NB4 (cell line): Measurements from ENCODE around the gene AP1S3.

ENCODE experiments used
- DNase-seq: peaks from one replicate; pipeline ENCODE4 v3.0.0; 2010; ENCODE audit warnings: low read depth
- H3K4me3 ChIP-seq: one replicate; pipeline ENCODE4 v1.5.1; 2011; ENCODE audit warnings: mild to moderate bottlenecking, low read depth, low read length, moderate library complexity
- MAX ChIP-seq: IDR thresholded peaks from 2 replicates; pipeline ENCODE4 v1.6.1; 2011; ENCODE audit warnings: low read depth, low read length
- MYC ChIP-seq: IDR thresholded peaks from 2 replicates; pipeline ENCODE4 v1.6.1; 2011; ENCODE audit warnings: low read depth, low read length
- POLR2A ChIP-seq: IDR thresholded peaks from 2 replicates; pipeline ENCODE4 v1.6.1; 2011; ENCODE audit warnings: mild to moderate bottlenecking; ENCODE audit not compliant: insufficient read length; ENCODE audit errors: extremely low read depth
- TF ChIP-seq, protein P1 (sequence below): IDR thresholded peaks from one replicate; pipeline ENCODE4 v1.5.1; 2012; ENCODE audit warnings: low read depth, low read length

AP1S3 gene

GRCh38 chr2:223746611-223747010 is 90.8 kb downstream of the AP1S3 start:
- no peak for DNase-seq
- no peak for TF ChIP-seq MYC
- no peak for TF ChIP-seq MAX
- TF ChIP-seq POLR2A, result no peak
- TF ChIP-seq, protein P1, sequence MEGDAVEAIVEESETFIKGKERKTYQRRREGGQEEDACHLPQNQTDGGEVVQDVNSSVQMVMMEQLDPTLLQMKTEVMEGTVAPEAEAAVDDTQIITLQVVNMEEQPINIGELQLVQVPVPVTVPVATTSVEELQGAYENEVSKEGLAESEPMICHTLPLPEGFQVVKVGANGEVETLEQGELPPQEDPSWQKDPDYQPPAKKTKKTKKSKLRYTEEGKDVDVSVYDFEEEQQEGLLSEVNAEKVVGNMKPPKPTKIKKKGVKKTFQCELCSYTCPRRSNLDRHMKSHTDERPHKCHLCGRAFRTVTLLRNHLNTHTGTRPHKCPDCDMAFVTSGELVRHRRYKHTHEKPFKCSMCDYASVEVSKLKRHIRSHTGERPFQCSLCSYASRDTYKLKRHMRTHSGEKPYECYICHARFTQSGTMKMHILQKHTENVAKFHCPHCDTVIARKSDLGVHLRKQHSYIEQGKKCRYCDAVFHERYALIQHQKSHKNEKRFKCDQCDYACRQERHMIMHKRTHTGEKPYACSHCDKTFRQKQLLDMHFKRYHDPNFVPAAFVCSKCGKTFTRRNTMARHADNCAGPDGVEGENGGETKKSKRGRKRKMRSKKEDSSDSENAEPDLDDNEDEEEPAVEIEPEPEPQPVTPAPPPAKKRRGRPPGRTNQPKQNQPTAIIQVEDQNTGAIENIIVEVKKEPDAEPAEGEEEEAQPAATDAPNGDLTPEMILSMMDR, result no peak
- no peak overlapping the region for H3K4me3 ChIP-seq

- TF ChIP-seq MAX, result no peak
- TF ChIP-seq, protein P1, result no peak
- TF ChIP-seq MYC, result no peak
- TF ChIP-seq POLR2A, result no peak
- H3K4me3 ChIP-seq, result no peak overlapping the region
- DNase-seq, result no peak
Observed at GRCh38 chr2:223744580-223744979, 92.8 kb downstream of the AP1S3 start.

DNA sequence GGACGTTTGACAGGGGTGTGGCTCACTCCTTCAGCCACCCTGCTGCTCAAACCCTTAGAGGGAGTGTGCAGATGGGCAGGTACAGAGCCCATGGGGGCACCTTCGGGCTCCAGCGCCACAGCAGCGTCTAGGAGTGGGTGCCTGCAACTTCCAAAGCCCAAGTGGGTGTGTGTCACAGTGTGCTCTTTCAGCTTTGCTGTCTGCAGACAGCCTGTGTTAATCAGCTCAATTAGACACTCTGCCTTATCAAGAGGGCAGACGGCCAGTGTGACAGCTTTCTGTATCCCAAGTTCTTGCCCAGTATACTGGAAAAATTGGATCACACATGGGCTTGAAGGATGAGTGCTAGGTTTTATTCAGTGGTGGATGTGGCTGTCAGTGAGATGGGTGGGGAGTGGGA is 96.7 kb downstream of the AP1S3 start:
- H3K4me3 ChIP-seq, result no peak overlapping the region
- no peak for TF ChIP-seq MAX
- no peak for TF ChIP-seq MYC
- TF ChIP-seq, protein P1, result no peak
- no peak for TF ChIP-seq POLR2A
- no peak for DNase-seq

DNA sequence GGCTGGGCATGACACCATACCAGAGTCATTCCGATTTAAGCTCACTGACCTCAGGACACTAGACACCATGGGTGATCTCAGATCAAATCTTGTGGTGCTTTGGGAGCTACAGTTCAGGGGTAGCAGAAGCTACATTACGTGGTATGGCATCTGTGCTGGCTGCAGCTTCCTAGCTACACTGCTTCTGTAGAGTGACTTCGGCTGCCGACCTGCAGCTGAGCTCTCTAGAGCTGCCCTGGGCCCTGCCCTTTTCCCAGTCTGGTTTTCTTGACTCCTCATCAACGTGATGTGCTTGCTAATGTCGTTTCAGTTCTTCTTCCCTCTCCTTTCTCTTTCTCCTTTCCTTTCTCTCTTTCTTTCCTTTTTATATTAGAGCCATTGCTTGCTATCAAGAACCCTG is 100.2 kb downstream of the AP1S3 start:
- H3K4me3 ChIP-seq, result no peak overlapping the region
- TF ChIP-seq, protein P1, result no peak
- TF ChIP-seq MYC, result no peak
- no peak for TF ChIP-seq MAX
- no peak for TF ChIP-seq POLR2A
- DNase-seq, result no peak

DNA sequence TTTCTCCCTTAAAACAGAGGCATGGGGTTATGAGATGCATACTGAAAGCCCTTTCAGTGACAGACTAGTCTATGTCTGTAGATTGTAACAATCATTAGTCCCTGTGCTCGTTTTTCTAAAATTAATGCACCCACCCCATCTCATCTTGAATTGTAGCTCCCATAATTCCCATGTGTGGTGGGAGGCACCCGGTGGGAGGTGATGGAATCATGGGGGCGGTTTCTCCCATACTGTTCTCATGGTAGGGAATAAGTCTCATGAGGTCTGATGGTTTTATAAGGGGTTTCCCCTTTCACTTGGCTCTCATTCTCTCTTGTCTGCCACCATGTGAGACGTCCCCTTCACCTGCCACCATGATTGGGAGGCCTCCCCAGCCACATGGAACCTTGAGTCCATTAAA is 100.9 kb downstream of the AP1S3 start:
- DNase-seq, result no peak
- TF ChIP-seq POLR2A, result no peak
- TF ChIP-seq, protein P1, result no peak
- TF ChIP-seq MYC, result no peak
- TF ChIP-seq MAX, result no peak
- no peak overlapping the region for H3K4me3 ChIP-seq

GRCh38 chr2:223735659-223736244 is 101.6 kb downstream of the AP1S3 start:
- no peak overlapping the region for H3K4me3 ChIP-seq
- no peak for TF ChIP-seq MYC
- TF ChIP-seq POLR2A, result no peak
- no peak for TF ChIP-seq MAX
- TF ChIP-seq, protein P1, result no peak
- DNase-seq, result no peak
